HK-2 (cell line): ENCODE measurements around the gene CLSTN3.

ENCODE experiments used
- DNase-seq: peaks from one replicate; pipeline ENCODE4 v3.0.0-alpha.2; 2018; ENCODE audit not compliant: unreplicated experiment

The CLSTN3 gene

GRCh38 chr12:7125632-7126227, 4.4 kb upstream of the CLSTN3 start:
- DNase-seq = no peak

DNA sequence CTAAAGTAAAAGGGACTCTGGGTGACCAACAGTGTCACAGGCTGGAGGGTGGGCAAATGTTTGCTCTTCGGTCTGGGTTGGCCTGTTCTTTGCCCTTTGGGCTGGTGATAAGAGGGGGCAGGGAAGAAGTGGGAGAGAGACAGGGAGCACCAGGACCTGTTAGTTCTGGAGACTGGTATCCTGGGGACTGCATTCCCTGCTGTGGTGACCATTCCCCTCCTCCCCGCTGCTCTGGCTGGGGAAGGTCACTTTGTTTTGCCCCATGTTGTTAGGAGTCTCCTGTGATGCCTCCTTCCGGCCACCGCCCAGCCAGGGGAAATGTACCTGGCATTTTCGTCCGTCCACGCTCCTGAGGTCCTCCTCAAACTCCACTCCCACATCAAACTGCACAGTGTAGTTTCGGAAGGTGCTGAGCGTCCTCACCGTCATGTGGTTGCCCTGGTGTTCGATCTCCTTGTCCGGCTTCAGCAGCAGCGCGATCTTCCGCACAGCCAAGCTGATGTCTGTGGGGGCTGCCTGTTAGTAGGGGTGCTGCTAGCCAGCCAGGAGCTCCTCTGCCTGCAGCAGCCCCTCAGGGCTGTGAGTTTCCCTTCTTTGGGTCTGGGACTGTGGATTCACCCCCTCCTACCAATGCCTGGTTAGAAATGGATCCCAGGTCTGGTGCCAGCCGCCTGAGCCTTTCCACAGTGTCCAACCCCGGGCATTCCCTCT, 2.1 kb upstream of the CLSTN3 start:
- DNase-seq = no peak

DNA sequence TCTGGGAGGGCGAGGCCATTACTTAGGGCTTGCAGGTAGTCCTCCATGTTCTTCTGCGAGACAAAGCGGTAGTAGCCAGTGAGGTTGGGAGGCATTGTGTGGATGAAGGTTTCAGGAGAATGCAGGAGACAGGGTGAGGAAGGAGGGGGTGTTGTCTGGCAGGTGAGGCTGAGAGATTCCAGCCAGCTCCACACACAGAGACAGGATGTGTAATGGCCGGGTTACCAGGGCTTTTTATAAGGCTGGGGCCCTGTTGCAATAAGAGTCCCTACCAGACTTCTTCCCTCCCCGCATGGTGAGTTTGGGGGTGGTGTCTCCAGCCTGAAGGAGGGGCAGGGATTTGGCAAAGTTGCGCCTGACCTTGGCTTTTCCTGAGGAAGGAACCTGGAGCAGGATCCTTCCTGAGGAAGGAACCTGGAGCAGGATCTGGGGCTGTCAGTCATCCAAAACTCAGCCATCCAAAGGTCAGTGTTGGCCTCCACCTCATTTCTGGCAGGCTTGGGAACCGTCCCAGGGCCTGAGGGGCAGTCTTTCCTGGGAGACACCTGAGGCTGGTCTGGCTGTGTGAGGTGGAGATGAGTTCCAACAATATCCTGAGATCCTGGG, 1.4 kb upstream of the CLSTN3 start, which contains the start of gene RBP5:
Gene RBP5 (minus strand): TSS at position 209 of the 606 bp plus-strand sequence. CDS start 114 bp downstream, at position 95.
- no peak for DNase-seq

DNA sequence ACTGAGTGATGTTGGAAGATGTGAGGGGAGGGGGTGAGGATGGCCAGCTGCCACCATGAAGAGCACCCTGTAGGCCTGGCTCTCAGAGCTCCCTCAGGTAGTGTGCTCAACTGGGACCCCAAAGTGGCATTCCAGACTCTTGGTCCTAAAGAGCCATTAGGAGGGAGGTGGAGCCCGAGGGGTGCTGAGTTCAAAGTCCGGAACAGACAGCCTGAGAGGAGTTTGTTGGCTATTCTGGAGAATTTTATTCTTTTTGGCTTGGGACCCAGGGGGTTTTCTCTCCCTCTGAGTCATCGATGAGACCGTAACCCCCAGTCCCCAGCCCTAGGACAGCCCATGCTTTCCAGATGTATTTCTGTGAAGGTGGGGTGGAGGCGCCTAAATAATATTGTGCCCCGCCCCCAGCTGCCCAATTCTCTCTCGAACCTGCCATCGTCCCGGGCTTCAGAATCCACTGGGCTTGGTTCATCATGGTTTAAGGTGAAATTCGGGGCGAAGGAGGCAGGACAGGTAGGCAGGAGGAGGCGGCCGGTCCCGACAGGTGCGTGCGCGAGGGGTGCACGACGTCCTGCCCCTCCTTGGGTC, 792 bp upstream of the CLSTN3 start:
- DNase-seq = no peak

DNA sequence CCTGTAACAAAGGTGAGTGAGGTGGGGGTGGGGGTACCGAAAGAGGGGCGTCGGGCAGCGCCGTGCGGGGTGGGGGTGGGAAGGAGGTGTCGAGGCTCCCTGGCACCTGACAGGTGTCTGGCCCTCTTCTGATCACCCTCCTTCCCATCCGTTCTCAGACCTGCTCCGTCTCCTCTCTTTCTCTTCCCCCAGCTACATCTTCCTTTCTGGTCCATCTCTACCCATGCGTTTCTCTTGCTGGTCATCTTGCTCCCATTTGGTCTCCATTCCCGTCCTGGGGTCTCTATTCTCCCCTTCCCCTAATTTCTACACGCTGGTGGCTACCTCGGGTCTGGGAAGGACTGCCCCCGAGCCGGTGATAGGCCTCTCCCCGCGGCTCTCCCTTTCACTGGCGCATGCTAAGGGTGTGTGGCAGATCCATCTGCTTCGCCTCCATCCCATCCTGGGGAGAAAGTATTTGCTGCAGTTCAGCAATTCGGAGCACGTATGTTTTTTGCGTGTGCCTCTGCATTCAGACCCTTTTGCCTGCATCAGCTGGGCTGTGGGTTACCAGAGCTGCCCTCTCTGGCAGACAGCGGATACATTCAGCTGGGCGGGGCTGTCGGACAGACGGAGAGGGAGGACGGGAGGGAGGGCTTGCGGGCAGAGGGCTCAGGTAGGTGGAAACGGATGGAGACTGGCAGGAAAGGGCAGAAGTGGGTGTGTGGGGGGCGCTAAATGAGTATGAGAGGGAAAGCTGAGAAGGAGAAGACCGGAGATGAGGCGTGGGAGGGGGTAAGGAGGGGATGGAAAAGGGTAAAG, 730 bp downstream of the CLSTN3 start:
- peak; percentile 72 for DNase-seq

DNA sequence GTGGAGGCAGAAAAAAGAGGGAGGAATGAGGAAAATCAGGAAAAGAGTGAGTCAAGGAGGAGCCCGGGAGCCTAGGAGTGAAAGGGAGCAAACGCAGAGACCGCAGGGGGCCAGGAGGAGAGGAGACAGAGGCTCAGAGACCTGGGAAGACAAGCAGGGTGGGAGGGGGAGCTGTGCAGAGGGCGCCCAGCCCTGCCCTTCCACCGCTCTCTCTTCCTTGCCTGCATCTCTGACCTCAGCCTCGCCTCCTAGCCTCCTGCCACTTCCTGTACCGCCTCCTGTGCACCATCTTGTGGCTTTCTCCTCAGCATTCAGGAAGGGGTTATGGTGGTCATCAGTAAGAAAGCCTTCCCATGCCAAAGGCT, 1.3 kb downstream of the CLSTN3 start:
- peak; percentile 20 for DNase-seq

GRCh38 chr12:7134396-7135166, 4.4 kb downstream of the CLSTN3 start:
- DNase-seq = no peak

- no peak for DNase-seq
Measured at GRCh38 chr12:7136071-7136470, 5.9 kb downstream of the CLSTN3 start.

DNA sequence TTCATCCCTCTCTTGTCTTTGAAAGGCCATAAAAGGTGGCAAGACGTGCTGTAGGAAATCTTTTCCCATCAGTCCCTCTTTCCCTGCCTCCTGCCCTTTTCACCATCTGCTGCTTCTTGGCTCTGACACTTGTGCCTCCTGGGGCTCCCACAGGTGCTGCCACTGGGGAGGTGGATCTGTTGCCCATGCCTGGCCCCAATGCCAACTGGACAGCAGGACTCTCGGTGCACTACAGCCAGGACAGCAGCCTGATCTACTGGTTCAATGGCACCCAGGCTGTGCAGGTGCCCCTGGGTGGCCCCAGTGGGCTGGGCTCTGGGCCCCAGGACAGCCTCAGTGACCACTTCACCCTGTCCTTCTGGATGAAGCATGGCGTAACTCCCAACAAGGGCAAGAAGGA, 6.5 kb downstream of the CLSTN3 start:
- DNase-seq = no peak

DNA sequence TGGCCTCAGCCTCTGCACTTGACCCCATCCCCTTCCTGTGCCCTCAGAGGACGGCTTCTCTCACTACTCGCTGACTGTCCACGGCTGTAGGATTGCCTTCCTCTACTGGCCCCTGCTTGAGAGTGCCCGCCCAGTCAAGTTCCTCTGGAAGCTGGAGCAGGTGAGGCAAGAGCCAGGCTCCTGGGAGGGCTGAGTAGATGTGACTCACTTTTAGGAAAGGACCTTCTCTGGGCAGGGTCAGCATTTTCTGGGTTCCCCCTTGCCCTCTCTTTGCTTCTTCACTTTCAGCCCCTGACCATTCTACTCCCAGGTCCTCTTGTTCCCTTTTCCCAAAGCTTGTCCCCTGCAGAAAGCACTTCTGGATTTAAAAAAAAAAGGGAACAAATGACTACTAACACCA, 7.7 kb downstream of the CLSTN3 start:
- DNase-seq = no peak

DNA sequence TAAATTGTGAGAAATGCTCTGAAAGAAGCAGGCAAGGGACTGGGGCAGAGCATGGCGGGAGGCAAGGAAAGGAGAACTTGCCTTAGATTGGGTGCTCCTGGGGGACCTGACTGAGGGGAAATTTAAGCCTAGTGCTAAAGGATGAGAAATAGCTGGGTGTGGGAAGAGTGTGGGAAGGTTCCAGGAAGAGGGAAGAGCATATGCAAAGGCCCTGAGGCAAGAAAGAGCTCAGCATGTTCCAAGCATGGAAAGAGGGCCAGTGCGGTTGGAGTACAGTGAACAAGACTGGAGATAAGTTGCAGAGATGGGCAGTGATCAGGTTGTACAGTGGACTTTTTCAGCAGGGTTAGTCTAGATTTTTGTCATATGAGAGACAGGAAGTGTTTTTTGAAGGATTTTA, 9.0 kb downstream of the CLSTN3 start:
- no peak for DNase-seq

GRCh38 chr12:7141351-7142005, 11.3 kb downstream of the CLSTN3 start:
- DNase-seq = no peak

DNA sequence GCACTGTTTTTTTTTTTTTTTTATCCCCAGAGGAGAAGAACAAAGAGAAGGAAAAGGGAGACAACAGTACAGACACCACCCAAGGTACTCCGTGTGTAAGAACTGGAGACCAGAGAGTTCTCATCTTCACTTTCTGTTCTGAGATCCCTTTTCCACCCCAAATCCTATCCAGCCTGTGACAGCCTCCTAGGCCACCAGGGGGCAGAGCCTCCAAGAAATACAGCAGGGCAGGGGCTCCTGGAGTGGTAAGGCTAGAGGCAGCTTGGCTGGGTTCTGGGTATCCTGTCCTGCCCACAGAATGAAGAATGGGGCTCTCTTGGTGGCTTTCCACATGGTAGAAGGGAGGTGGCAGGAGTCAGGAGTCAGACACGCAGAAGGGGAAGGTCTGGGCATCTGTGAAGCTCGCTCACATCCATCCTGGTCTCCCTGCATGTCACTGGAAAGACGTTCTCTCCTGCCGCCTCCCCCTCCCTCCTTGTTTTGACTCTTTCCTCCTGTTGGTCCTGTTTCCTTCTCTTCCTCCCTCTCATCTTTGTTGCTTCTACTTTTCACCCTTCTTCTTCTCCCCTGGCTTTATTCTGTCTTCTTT, 12.0 kb downstream of the CLSTN3 start:
- peak; percentile 36 for DNase-seq

DNA sequence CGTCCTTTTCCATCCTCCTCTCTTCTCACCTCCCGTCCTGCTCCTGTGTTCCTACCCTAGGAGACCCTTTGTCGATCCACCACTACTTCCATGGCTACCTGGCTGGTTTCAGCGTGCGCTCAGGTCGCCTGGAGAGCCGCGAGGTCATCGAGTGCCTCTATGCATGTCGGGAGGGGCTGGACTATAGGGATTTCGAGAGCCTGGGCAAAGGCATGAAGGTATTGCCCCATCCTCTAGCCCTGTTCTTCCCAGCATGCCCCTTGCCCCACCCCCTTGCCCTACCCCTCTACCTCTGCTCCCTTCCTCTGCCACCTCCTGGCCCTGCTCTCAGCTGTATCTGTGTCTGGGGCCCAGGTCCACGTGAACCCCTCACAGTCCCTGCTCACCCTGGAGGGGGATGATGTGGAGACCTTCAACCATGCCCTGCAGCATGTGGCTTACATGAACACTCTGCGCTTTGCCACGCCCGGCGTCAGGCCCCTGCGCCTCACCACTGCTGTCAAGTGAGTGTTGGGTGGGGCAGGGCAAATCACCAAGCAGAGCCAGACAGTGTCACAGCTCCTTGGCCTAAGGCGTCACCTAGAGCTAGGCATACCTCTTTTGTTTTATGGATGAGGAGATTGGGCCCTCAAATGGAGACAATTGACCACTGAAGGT, 12.8 kb downstream of the CLSTN3 start:
- no peak for DNase-seq

DNA sequence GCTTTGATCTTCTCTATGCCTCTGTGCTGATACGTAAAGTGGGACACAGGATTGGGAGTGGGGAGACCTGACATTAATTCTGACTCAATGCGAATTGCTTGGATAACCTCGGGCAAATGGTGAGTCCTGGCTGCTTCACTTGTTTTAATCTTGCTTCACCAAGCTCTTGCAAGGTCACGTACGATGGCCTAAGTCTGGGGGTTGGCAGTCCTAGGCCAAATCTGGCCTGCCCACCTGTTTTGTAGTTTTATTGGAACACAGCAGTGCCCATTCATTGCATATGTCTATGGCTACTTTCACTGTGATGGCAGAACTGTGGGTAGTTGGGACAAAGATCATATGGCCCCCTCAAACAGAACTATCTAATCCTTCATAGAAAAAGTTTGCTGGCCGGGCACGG, 13.4 kb downstream of the CLSTN3 start:
- no peak for DNase-seq

DNA sequence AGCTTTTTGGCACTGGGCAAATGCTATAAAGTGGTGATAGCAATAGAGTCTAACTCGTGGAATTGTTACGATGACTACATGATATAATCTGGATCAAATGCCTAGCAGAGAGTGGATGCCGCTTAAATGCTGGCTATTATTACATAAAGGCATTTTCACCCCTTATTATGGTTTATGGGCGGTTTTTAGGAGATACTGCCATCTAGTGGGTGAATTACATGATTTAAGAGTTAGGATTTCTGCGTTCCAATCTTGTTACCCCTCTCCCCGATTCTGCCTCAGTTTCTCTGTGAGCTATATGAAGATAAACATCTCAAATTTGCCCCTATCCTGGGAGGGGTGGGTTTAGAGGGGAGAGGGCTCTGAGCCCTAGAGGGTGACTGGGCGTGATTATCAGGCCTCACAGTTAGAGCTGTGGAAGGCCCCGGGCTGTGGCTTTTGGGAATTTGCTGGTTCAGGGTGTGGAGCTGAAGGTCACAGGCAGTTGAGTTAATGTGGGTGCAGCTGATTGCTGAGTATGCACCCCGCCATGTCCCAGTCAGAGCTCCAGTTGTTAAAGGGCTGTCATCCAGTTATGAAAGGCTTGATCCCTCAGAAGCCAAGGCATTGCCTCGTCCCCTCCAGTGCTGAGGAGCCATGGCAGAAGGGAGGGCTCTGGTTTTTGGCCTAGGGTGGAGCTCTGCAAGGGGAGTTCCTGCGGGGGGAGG, 14.4 kb downstream of the CLSTN3 start:
- no peak for DNase-seq

- no peak for DNase-seq
Measured at GRCh38 chr12:7145671-7146070, 15.5 kb downstream of the CLSTN3 start.

DNA sequence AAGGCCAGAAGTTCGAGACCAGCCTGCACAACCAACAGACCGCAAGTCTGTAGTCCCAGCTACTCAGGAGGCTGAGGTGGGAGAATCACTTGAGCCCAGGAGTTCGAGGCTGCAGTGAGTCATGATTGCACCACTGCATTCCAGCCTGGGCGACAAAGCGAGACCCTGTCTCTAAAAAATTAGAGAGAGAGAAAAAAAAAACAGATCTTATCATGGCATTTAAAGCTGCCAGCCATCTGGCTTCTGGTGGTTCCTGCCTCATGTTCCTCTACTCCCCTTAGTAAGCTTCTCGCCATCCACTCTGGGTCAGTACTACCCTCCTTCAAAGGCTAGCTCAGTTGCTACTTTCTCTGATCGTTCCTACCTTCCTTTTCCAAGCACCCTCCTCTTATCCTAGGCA, 16.1 kb downstream of the CLSTN3 start:
- no peak for DNase-seq

DNA sequence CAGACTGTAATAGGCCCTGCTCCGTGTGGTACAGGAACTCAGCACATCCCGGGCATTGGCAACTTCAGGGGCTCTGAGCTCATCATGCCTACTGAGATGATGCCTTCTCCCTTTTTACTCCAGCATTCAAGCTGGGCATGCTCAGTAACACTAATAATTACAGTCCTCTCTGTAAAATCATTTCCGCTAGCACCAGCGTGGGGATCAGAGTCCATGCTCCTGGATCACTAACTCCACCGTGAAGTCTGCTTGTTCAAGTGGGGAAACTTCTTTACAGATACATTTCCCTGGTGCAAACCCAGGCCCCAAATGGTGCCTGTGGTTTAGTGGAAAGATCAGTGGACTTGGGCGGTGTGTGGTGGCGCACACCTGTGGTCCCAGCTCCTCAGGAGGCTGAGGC, 16.7 kb downstream of the CLSTN3 start:
- no peak for DNase-seq
